ENCODE data around the gene PNPT1. TPM values are rescaled to one million over a fixed set of nuclear protein-coding genes. Genes with fewer than 3 reads are reported as not detected.
"Not testable (repeated sequence)": the region's sequence is repeated elsewhere in the genome, so short reads cannot be mapped to it uniquely, and the experiment has no call there.

PNPT1 gene
- total RNA-seq, 4 donors from 2014 or later: 5.6 to 10.4 (median 8.9) TPM

DNA sequence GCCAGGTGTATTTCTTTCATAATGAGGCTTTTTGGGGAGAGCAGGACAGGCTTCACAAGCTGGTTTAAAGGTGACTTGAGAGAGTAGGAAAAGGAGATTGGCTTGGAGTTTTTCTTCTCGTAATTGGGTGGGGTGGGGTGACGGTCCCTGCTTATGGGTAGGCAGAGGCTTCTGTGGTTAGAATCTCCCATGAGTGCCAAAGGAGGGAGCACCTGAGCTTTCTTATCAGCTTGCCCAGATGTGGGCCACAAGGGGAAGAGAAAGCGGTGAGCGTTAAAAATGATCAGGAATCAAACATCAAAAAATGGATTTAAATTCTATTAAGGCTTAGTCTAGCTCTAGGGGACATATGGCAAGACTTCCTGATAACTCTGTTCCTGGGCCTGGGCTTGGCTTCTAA, 9.7 kb upstream of the PNPT1 start:
- no peak for DNase-seq (ENCODE audit: low spot score in 2 of 2)
- no peak overlapping the region for H3K4me3 ChIP-seq (ENCODE audit: low read depth, poor library complexity, severe bottlenecking)
- intact Hi-C loops (cut with DNase I; ENCODE audit: low total_unique reads): no loop called here
- 69 to 70% methylated on average over 4 of the region's 4 CpGs for WGBS, 2 donors
- TF ChIP-seq POLR2A (IDR thresholded peaks at IDR 0.05): no peak
- TF ChIP-seq, protein P1, sequence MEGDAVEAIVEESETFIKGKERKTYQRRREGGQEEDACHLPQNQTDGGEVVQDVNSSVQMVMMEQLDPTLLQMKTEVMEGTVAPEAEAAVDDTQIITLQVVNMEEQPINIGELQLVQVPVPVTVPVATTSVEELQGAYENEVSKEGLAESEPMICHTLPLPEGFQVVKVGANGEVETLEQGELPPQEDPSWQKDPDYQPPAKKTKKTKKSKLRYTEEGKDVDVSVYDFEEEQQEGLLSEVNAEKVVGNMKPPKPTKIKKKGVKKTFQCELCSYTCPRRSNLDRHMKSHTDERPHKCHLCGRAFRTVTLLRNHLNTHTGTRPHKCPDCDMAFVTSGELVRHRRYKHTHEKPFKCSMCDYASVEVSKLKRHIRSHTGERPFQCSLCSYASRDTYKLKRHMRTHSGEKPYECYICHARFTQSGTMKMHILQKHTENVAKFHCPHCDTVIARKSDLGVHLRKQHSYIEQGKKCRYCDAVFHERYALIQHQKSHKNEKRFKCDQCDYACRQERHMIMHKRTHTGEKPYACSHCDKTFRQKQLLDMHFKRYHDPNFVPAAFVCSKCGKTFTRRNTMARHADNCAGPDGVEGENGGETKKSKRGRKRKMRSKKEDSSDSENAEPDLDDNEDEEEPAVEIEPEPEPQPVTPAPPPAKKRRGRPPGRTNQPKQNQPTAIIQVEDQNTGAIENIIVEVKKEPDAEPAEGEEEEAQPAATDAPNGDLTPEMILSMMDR (IDR thresholded peaks at IDR 0.05): no peak

DNA sequence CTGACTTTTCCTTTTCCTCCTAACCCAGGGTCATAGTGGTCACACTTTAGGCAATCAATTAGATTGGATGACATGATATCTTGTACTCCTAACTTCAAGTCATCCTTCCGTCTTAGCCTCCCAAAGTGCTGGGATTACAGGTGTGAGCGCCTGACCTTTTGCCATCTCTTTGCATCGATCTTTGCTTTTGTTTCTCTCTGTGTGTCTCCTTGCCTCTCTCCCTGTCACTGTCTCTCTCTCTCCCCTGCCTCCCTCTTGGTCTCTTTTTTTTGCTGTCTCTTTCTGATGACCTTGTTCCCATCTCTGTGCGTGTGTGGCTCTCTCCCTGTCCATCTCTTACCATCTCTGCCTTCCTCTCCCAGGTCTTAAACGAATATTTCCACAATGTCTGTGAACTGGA, 904 bp downstream of the PNPT1 start:
- 18 to 24% methylated on average over 5 of the region's 5 CpGs for WGBS, 2 donors
- intact Hi-C loops (cut with DNase I; ENCODE audit: low total_unique reads); DNase-seq (ENCODE audit: low spot score in 2 of 2): not testable (repeated sequence)
- peak overlapping the region; percentile 61 for H3K4me3 ChIP-seq (ENCODE audit: low read depth, poor library complexity, severe bottlenecking)

DNA sequence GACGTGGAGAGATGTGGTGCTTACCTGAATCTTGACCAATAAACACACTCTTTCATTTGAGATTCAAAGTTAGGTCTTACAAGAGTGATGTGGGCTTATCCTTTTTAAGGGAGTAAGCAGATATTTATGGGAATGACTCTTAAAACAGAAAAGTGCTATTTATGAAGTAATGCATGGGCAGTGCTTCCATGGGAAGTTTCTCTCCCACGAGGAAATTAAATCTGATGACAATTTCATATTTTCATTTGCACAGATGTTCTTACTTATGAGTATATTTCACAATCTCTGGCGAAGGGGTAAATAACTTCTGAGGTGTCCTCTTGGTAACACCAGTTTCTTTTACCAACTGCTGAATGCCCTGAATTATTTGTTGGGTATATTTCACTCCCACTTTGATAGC, 21.0 kb downstream of the PNPT1 start:
- TF ChIP-seq POLR2A (IDR thresholded peaks at IDR 0.05): no peak
- TF ChIP-seq, protein P1 (IDR thresholded peaks at IDR 0.05): no peak
- 67 to 74% methylated on average over 3 of the region's 3 CpGs for WGBS, 2 donors
- DNase-seq (ENCODE audit: low spot score in 2 of 2): no peak
- no peak overlapping the region for H3K4me3 ChIP-seq (ENCODE audit: low read depth, poor library complexity, severe bottlenecking)
- intact Hi-C loops (cut with DNase I; ENCODE audit: low total_unique reads): no loop called here

DNA sequence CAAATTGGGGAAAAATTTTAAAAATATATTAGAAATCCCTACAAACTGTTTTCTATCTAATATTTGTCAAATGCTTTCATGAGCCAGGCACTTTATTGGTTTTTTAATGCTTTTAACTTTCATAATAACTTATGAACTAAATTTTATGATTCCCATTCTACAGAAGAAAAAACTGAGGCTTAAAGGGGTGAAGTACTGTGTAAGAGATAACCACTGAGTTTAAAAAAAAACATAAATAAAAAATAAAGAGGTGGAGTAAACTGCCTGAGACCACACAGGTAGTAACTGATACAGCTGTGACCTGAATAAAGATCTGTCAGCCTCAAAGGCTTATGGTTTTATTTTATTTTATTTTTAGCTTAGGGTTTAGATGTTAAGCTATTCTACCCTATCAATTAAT, 24.7 kb downstream of the PNPT1 start:
- no peak overlapping the region for H3K4me3 ChIP-seq (ENCODE audit: low read depth, poor library complexity, severe bottlenecking)
- intact Hi-C loops (cut with DNase I; ENCODE audit: low total_unique reads): no loop called here
- DNase-seq (ENCODE audit: low spot score in 2 of 2): no peak
- TF ChIP-seq, protein P1 (IDR thresholded peaks at IDR 0.05): no peak
- TF ChIP-seq POLR2A (IDR thresholded peaks at IDR 0.05): no peak

DNA sequence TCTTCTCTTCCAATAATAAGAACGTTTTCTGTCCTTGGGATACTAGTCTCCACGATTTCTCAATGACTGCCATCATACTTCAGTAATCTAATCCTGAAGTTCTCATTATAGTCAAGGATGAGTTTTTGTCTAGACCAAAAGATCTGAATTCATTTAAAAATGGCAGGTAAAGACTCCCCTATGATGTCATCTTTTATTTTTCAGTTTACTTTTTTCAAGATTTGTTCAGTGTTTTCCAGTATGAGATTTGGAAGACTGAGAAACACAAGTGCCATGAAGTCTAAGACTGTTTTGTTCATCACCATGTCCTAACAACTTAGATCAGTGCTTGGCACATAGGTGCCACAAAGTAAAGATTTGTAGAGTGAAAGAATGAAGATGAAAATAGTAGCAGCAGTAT, 40.4 kb downstream of the PNPT1 start:
- no peak overlapping the region for H3K4me3 ChIP-seq (ENCODE audit: low read depth, poor library complexity, severe bottlenecking)
- no peak for DNase-seq (ENCODE audit: low spot score in 2 of 2)
- intact Hi-C loops (cut with DNase I; ENCODE audit: low total_unique reads): no loop called here
- TF ChIP-seq, protein P1 (IDR thresholded peaks at IDR 0.05): no peak
- TF ChIP-seq POLR2A (IDR thresholded peaks at IDR 0.05): no peak
- WGBS, 2 donors: 96 to 100% methylated on average over 2 of the region's 2 CpGs

DNA sequence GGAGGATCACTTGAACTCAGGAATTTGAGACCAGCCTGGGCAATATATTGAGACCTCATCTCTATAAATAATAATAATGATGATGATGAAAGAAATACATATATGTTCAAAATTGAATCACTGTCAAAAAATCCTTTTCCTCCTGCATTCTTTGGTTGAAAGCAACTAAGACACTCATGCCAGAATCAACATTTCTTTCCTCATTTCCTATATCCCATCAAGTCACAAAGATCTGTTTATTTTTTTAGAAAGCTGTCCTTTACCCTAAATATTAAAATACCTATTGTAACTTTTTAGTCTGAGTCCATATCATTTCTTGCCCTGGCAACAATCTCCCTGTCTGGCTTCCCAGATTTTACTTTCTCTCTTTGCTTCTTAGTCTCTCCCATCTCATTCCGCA, 44.4 kb downstream of the PNPT1 start:
- 100% methylated on average over 1 of the region's 1 CpG for WGBS, 2 donors
- intact Hi-C loops (cut with DNase I; ENCODE audit: low total_unique reads): no loop called here
- no peak overlapping the region for H3K4me3 ChIP-seq (ENCODE audit: low read depth, poor library complexity, severe bottlenecking)
- no peak for TF ChIP-seq POLR2A (IDR thresholded peaks at IDR 0.05)
- TF ChIP-seq, protein P1 (IDR thresholded peaks at IDR 0.05): no peak
- DNase-seq (ENCODE audit: low spot score in 2 of 2): no peak
